K562 (cell line): ENCODE data around the gene OR1I1. TPM values are rescaled to one million over a fixed set of nuclear protein-coding genes. Genes with fewer than 3 reads are reported as not detected.

Experiments used
- ATAC-seq: fragments of 200-7000 bp; cut with Tn5 transposase; 3 replicates; pipeline ENCODE4 v1.9.1; 2020; ENCODE audit warnings: moderate library complexity
- BruUV-seq: library from RNA; stranded (reverse); fragments of 400-500 nt; replicated peaks from 2 replicates; lab custom pipeline; 2021; lab: Mats Ljungman, UMichigan
- CTCF ChIA-PET: fragments of 300-600 bp; formaldehyde crosslinking; extraction: SDS; loops from one replicate; lab custom pipeline; 2021; ENCODE audit warnings: low intra/inter-chr PET ratio; lab: Yijun Ruan, JAX
- POLR2A ChIA-PET: fragments of 300-600, 350-650 bp; sonication (Branson Sonifier 250); formaldehyde crosslinking; extraction: SDS; loops from one replicate; lab custom pipeline; 2021; ENCODE audit warnings: antibody characterized with exemption, inconsistent platforms; lab: Yijun Ruan, JAX
- DNase-seq, 4 experiments: peaks; one replicate each; pipeline versions ENCODE4 v3.0.0 to v3.0.0-alpha.2; 2011 to 2018; ENCODE audit warnings: low spot score in 3 of 4, mixed read lengths in 3 of 4; ENCODE audit errors: extremely low read depth in 1 of 4
- FAIRE-seq: peaks from 2 replicates; lab custom pipeline; 2011; peaks lifted over from hg19 to GRCh38; lab: Jason Lieb, UNC
- H2AFZ ChIP-seq: 2 replicates; pipeline ENCODE4 v1.6.0; 2011; ENCODE audit warnings: low read depth, low read length, control low read depth, inconsistent platforms
- H3K27ac ChIP-seq: fragments of 200-600 bp; 3 replicates; pipeline ENCODE4 v1.8.0; 2011; ENCODE audit warnings: low read depth, mild to moderate bottlenecking, control low read depth, inconsistent platforms, low read length, moderate library complexity, mixed read lengths; ENCODE audit errors: extremely low read depth
- H3K27me3 ChIP-seq, 2 experiments: fragments of 300-600 bp in 1 of 2; 2 replicates in 1 of 2; 3 replicates in 1 of 2; pipeline versions ENCODE4 v1.6.0 to v1.8.0; 2011; ENCODE audit warnings: inconsistent platforms in 2 of 2, low read length in 2 of 2, mild to moderate bottlenecking in 1 of 2, mixed read lengths in 1 of 2, moderate library complexity in 1 of 2; ENCODE audit not compliant: control insufficient read depth in 2 of 2, insufficient read depth in 2 of 2
- H3K36me3 ChIP-seq: fragments of 300-600 bp; 3 replicates; pipeline ENCODE4 v1.8.0; 2011; ENCODE audit warnings: mild to moderate bottlenecking, low read length, inconsistent platforms; ENCODE audit not compliant: control insufficient read depth, insufficient read depth
- H3K4me1 ChIP-seq, 2 experiments: fragments of 200-600 bp in 1 of 2; replicated peaks in 1 of 2; 2 replicates in 1 of 2; 3 replicates in 1 of 2; pipeline versions ENCODE4 v1.5.1 to v1.8.0; 2011; ENCODE audit warnings: inconsistent platforms in 2 of 2, low read length in 2 of 2, mild to moderate bottlenecking in 1 of 2, mixed read lengths in 1 of 2, moderate library complexity in 1 of 2; ENCODE audit not compliant: control insufficient read depth in 2 of 2, insufficient read depth in 2 of 2
- H3K4me2 ChIP-seq: 2 replicates; pipeline ENCODE4 v1.6.1; 2011; ENCODE audit warnings: low read length, control low read depth, inconsistent platforms, mixed read lengths; ENCODE audit not compliant: insufficient read depth
- H3K4me3 ChIP-seq: fragments of 200-600 bp; sonication (generic), shearing (Covaris generic); 2 replicates; pipeline ENCODE4 v1.5.1; 2016; ENCODE audit warnings: control low read depth, inconsistent platforms
- H3K79me2 ChIP-seq: fragments of 200-600 bp; 3 replicates; pipeline ENCODE4 v1.8.0; 2011; ENCODE audit warnings: low read length, inconsistent platforms; ENCODE audit not compliant: control insufficient read depth, insufficient read depth
- H3K9ac ChIP-seq, 2 experiments: 2 replicates each; pipeline versions ENCODE4 v1.6.0 to v1.6.1; 2011; ENCODE audit warnings: low read depth in 2 of 2, low read length in 2 of 2, control low read depth in 1 of 2, inconsistent platforms in 1 of 2, mild to moderate bottlenecking in 1 of 2, mixed read lengths in 1 of 2; ENCODE audit not compliant: insufficient read depth in 1 of 2
- H3K9me1 ChIP-seq: one replicate; pipeline ENCODE4 v1.6.0; 2011; ENCODE audit warnings: inconsistent platforms, mild to moderate bottlenecking, low read length, moderate library complexity; ENCODE audit not compliant: control insufficient read depth, insufficient read depth
- H3K9me3 ChIP-seq: replicated peaks from 2 replicates; pipeline ENCODE4 v1.5.1; 2011; ENCODE audit warnings: low read depth, low read length, inconsistent platforms; ENCODE audit not compliant: control insufficient read depth, insufficient read depth
- H4K20me1 ChIP-seq: replicated peaks from 2 replicates; pipeline ENCODE4 v1.6.1; 2011; ENCODE audit warnings: low read length, inconsistent platforms, mixed read lengths; ENCODE audit not compliant: control insufficient read depth, insufficient read depth
- MYNN ChIP-seq, 2 experiments: sonication (generic); formaldehyde crosslinking in 1 of 2; IDR thresholded peaks; 2 replicates each; pipeline versions ENCODE4 v1.5.0 to v1.6.1; 2016 to 2020; ENCODE audit warnings: antibody characterized with exemption in 1 of 2, missing genetic modification reagents in 1 of 2
- SIN3A ChIP-seq, 2 experiments: fragments of 150-350 bp in 1 of 2; IDR thresholded peaks; 2 replicates each; pipeline ENCODE4 v1.6.1; 2011 to 2016; ENCODE audit warnings: borderline replicate concordance in 2 of 2, low read depth in 2 of 2, low read length in 2 of 2, mild to moderate bottlenecking in 2 of 2, moderate library complexity in 2 of 2; ENCODE audit not compliant: control insufficient read depth in 1 of 2
- SMAD4 ChIP-seq: fragments of 250-450 bp; sonication (Bioruptor Pico); conservative IDR thresholded peaks from 2 replicates; pipeline ENCODE4 v1.8.0; 2021; ENCODE audit warnings: inconsistent platforms, mild to moderate bottlenecking, moderate library complexity
- WGBS: fragments of 100-300 bp; shearing (Covaris generic); methylation state at CpG from one replicate; pipeline ENCODE4 v1.1.6; 2016; ENCODE audit warnings: low coverage, mixed read lengths; ENCODE audit not compliant: insufficient coverage; ENCODE audit errors: missing lambda C conversion rate; 5-methylcytosine and 5-hydroxymethylcytosine counted together
- in situ Hi-C: fragments of 300-500 bp; cut with MboI; formaldehyde crosslinking; loops from 4 replicates; pipeline ENCODE4 v1.15.0; 2018; ENCODE audit warnings: inconsistent platforms, mixed read lengths
- intact Hi-C: fragments of 100-400 bp; cut with micrococcal nuclease; formaldehyde crosslinking; loops from 2 replicates; pipeline ENCODE4 v1.14.2; 2022
- polyA plus RNA-seq, 8 experiments: library from polyadenylated mRNA; depleted of rRNA in 4 of 8; stranded (reverse) in 5 of 8; unstranded in 3 of 8; fragments of >200 nt; fragmentation: Nextera tagmentation in 2 of 8; fragmentation: Illumina TruSeq in 1 of 8; extraction: Ambion mirVana in 2 of 8; extraction: Trizol in 1 of 8; gene quantifications; 2 replicates each; pipeline versions ENCODE4 v1.2.1 to v1.2.3, GENCODE V29; 2011 to 2014; ENCODE audit warnings: inconsistent platforms in 1 of 8, missing spikeins in 1 of 8
- total RNA-seq, 7 experiments: library from RNA; depleted of rRNA in 6 of 7; stranded (reverse); fragments of >200 nt in 6 of 7; fragmentation: Illumina TruSeq in 2 of 7; extraction: Trizol in 2 of 7; gene quantifications; 2 replicates each; pipeline versions ENCODE4 v1.2.1 to v1.2.3, GENCODE V29; 2011 to 2021; ENCODE audit warnings: low replicate concordance in 1 of 7
- TF ChIP-seq, protein P1 (sequence below): sonication (generic); formaldehyde crosslinking; IDR thresholded peaks from 2 replicates; pipeline ENCODE4 v1.8.0; 2022; ENCODE audit warnings: mild to moderate bottlenecking, missing genetic modification reagents
- TF ChIP-seq, protein P2 (sequence below), 2 experiments: fragments of 450-650 bp; IDR thresholded peaks; 2 replicates each; pipeline ENCODE4 v1.6.1; 2016
- TF ChIP-seq, protein P3 (sequence below): fragments of 250-450 bp; sonication (Bioruptor Pico); IDR thresholded peaks from 2 replicates; pipeline ENCODE4 v1.5.0; 2021
- TF ChIP-seq, protein P4 (sequence below): sonication (generic); formaldehyde crosslinking; IDR thresholded peaks from 2 replicates; pipeline ENCODE4 v1.8.0; 2022; ENCODE audit warnings: missing genetic modification reagents, mild to moderate bottlenecking, borderline replicate concordance

Gene OR1I1
- total and polyA plus RNA-seq, 9 of the 15 experiments (the other 6 are each of a cell fraction or from before 2014, with no cell fraction given), result not detected

DNA sequence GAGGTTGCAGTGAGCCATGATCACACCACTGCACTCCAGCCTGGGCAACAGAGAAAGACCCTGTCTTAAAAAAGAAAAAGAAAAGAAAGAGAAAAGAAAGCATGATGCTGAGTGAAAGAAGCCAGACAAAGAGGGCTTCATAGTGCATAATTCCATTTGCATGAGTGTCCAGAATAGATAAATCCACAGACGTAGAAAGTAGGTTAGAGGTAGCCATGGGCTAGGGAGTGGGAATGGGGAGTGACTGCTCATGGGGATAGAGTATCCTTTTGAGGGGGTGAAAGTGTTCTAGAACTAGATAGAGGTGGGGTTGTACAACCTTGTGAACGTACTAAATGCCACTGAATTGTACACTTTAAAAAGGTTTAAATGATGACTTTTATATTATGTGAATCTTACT, 7.6 kb upstream of the OR1I1 start:
- TF ChIP-seq SMAD4 (CRISPR knock-in tag) (no peak), SIN3A (IDR thresholded peaks at IDR 0.05; ENCODE audit: borderline replicate concordance in 2 of 2, control insufficient read depth in 1 of 2, low read depth in 2 of 2, low read length in 2 of 2) (no peak), MYNN (IDR thresholded peaks at IDR 0.05) (no peak), MYNN (CRISPR knock-in tag; IDR thresholded peaks at IDR 0.05) (no peak)
- TF ChIP-seq, protein P1, sequence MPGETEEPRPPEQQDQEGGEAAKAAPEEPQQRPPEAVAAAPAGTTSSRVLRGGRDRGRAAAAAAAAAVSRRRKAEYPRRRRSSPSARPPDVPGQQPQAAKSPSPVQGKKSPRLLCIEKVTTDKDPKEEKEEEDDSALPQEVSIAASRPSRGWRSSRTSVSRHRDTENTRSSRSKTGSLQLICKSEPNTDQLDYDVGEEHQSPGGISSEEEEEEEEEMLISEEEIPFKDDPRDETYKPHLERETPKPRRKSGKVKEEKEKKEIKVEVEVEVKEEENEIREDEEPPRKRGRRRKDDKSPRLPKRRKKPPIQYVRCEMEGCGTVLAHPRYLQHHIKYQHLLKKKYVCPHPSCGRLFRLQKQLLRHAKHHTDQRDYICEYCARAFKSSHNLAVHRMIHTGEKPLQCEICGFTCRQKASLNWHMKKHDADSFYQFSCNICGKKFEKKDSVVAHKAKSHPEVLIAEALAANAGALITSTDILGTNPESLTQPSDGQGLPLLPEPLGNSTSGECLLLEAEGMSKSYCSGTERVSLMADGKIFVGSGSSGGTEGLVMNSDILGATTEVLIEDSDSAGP (CRISPR knock-in tag), result no peak
- TF ChIP-seq, protein P2, sequence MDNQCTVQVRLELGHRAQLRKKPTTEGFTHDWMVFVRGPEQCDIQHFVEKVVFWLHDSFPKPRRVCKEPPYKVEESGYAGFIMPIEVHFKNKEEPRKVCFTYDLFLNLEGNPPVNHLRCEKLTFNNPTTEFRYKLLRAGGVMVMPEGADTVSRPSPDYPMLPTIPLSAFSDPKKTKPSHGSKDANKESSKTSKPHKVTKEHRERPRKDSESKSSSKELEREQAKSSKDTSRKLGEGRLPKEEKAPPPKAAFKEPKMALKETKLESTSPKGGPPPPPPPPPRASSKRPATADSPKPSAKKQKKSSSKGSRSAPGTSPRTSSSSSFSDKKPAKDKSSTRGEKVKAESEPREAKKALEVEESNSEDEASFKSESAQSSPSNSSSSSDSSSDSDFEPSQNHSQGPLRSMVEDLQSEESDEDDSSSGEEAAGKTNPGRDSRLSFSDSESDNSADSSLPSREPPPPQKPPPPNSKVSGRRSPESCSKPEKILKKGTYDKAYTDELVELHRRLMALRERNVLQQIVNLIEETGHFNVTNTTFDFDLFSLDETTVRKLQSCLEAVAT (IDR thresholded peaks at IDR 0.05), result no peak
- TF ChIP-seq, protein P3, sequence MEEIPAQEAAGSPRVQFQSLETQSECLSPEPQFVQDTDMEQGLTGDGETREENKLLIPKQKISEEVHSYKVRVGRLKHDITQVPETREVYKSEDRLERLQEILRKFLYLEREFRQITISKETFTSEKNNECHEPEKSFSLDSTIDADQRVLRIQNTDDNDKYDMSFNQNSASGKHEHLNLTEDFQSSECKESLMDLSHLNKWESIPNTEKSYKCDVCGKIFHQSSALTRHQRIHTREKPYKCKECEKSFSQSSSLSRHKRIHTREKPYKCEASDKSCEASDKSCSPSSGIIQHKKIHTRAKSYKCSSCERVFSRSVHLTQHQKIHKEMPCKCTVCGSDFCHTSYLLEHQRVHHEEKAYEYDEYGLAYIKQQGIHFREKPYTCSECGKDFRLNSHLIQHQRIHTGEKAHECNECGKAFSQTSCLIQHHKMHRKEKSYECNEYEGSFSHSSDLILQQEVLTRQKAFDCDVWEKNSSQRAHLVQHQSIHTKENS, result no peak
- TF ChIP-seq, protein P4, sequence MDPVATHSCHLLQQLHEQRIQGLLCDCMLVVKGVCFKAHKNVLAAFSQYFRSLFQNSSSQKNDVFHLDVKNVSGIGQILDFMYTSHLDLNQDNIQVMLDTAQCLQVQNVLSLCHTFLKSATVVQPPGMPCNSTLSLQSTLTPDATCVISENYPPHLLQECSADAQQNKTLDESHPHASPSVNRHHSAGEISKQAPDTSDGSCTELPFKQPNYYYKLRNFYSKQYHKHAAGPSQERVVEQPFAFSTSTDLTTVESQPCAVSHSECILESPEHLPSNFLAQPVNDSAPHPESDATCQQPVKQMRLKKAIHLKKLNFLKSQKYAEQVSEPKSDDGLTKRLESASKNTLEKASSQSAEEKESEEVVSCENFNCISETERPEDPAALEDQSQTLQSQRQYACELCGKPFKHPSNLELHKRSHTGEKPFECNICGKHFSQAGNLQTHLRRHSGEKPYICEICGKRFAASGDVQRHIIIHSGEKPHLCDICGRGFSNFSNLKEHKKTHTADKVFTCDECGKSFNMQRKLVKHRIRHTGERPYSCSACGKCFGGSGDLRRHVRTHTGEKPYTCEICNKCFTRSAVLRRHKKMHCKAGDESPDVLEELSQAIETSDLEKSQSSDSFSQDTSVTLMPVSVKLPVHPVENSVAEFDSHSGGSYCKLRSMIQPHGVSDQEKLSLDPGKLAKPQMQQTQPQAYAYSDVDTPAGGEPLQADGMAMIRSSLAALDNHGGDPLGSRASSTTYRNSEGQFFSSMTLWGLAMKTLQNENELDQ, result no peak
- ChIA-PET POLR2A (interaction anchor here (0.6 to 1.7 kb wide), 2 partner anchors 17 to 120 kb away, joined by 3 to 6 read pairs; no protein-coding TSS in a partner anchor), CTCF (no interaction called here)
- WGBS, result 2% methylated on average over 2 of the region's 2 CpGs
- no peak overlapping the region for H3K27ac ChIP-seq
- intact Hi-C loops (no loop called here), in situ Hi-C loops (no loop called here)
- H3K79me2 ChIP-seq, result no peaks in the 10 kb centered on the region
- no peak overlapping the region for H3K9ac ChIP-seq
- FAIRE-seq (no peak), ATAC-seq (no peak), DNase-seq (no peak)
- no peaks in the 10 kb centered on the region for H3K9me3 ChIP-seq
- no peaks in the 10 kb centered on the region for H3K9me1 ChIP-seq
- H3K36me3 ChIP-seq, result no peaks in the 10 kb centered on the region
- H3K4me2 ChIP-seq, result no peak overlapping the region
- no peak overlapping the region for H2AFZ ChIP-seq
- no TSS peak for BruUV-seq
- no peaks in the 10 kb centered on the region for H3K4me1 ChIP-seq
- H3K4me3 ChIP-seq, result no peak overlapping the region
- H3K27me3 ChIP-seq, result peaks cover 5 to 6% of the 10 kb centered on the region in 2 experiments; a peak in 1 of 5 replicates
- H4K20me1 ChIP-seq, result no peaks in the 10 kb centered on the region
